ENCODE measurements around the gene ACTA2.

GRCh38 chr10:88989824-88990383 lies 37.3 kb upstream of the ACTA2 start:
- no peak for TF ChIP-seq CTCF (IDR thresholded peaks at IDR 0.05)
- no peak for TF ChIP-seq EP300 (IDR thresholded peaks at IDR 0.05)

Measured in tibial nerve (tissue), 4 donors.